Activated CD4-positive, alpha-beta T cell treated with anti-CD3 and anti-CD28 coated beads for 4 hours (primary cell): Measurements from ENCODE around the gene TMEM18.
"Not testable (repeated sequence)": the region's sequence is repeated elsewhere in the genome, so short reads cannot be mapped to it uniquely, and the experiment has no call there.

Experiments
- DNase-seq, 2 donors: peaks; one replicate each; pipeline ENCODE4 v3.0.0-alpha.2; 2020

TMEM18 gene

GRCh38 chr2:677056-677958 lies at the start of gene TMEM18:
TMEM18 (minus strand) TSS chr2:677406; CDS start chr2:677345, 61 bp downstream.
- peak; percentile 90 to 96 for DNase-seq

GRCh38 chr2:726169-726568 lies 49.0 kb upstream of the TMEM18 start:
- DNase-seq = no peak

GRCh38 chr2:725468-725867 lies 48.3 kb upstream of the TMEM18 start:
- DNase-seq = no peak

GRCh38 chr2:723761-724160 lies 46.6 kb upstream of the TMEM18 start:
- DNase-seq = no peak

GRCh38 chr2:720842-721241 lies 43.6 kb upstream of the TMEM18 start:
- DNase-seq = no peak

GRCh38 chr2:719734-720133 lies 42.5 kb upstream of the TMEM18 start:
- no peak for DNase-seq

- no peak for DNase-seq
Measured at GRCh38 chr2:719191-719590, 42.0 kb upstream of the TMEM18 start.

- no peak for DNase-seq
Measured at GRCh38 chr2:717661-718060, 40.5 kb upstream of the TMEM18 start.

GRCh38 chr2:715854-716560 lies 38.8 kb upstream of the TMEM18 start:
- DNase-seq = no peak

- DNase-seq = no peak
Measured at GRCh38 chr2:715038-715437, 37.8 kb upstream of the TMEM18 start.

- no peak for DNase-seq
Measured at GRCh38 chr2:714005-714741, 37.0 kb upstream of the TMEM18 start.

- no peak for DNase-seq
Measured at GRCh38 chr2:710867-711665, 33.9 kb upstream of the TMEM18 start.

- DNase-seq = no peak
Measured at GRCh38 chr2:709138-709765, 32.0 kb upstream of the TMEM18 start.

GRCh38 chr2:708667-709066 lies 31.5 kb upstream of the TMEM18 start:
- no peak for DNase-seq

GRCh38 chr2:705971-706511 lies 28.8 kb upstream of the TMEM18 start:
- DNase-seq = no peak

- not testable (repeated sequence) for DNase-seq
Measured at GRCh38 chr2:702765-703164, 25.6 kb upstream of the TMEM18 start.

- no peak for DNase-seq
Measured at GRCh38 chr2:696999-697627, 19.9 kb upstream of the TMEM18 start.

- no peak for DNase-seq
Measured at GRCh38 chr2:696463-696862, 19.3 kb upstream of the TMEM18 start.

GRCh38 chr2:694906-695510 lies 17.8 kb upstream of the TMEM18 start:
- no peak for DNase-seq

- DNase-seq = no peak
Measured at GRCh38 chr2:694174-694573, 17.0 kb upstream of the TMEM18 start.

GRCh38 chr2:693606-694005 lies 16.4 kb upstream of the TMEM18 start:
- DNase-seq = no peak
